Smooth muscle cell (in vitro differentiated cells): ENCODE measurements around the gene XPR1. TPM values are rescaled to one million over a fixed set of nuclear protein-coding genes. Genes with fewer than 3 reads are reported as not detected.

Experiments
- DNase-seq: peaks from one replicate; lab custom pipeline; 2025; ENCODE audit not compliant: unreplicated experiment; lab: John Stamatoyannopoulos, UW
- H2AFZ ChIP-seq: fragments of 200-600 bp; sonication (generic); 2 replicates; pipeline ENCODE4 v1.6.0; 2016; ENCODE audit warnings: antibody characterized with exemption, low read depth, mild to moderate bottlenecking
- H3F3A ChIP-seq: fragments of 200-600 bp; sonication (generic); 2 replicates; pipeline ENCODE4 v1.6.0; 2017; ENCODE audit warnings: antibody characterized with exemption, low read depth
- H3K27ac ChIP-seq: fragments of 200-600 bp; sonication (generic); 2 replicates; pipeline ENCODE4 v1.5.1; 2016; ENCODE audit warnings: low read depth, mild to moderate bottlenecking
- H3K27me3 ChIP-seq: fragments of 200-600 bp; sonication (generic); 2 replicates; pipeline ENCODE4 v1.6.1; 2016; ENCODE audit warnings: low read depth, mild to moderate bottlenecking
- H3K36me3 ChIP-seq: fragments of 200-600 bp; sonication (generic); 2 replicates; pipeline ENCODE4 v1.5.1; 2016; ENCODE audit warnings: low read depth
- H3K4me1 ChIP-seq: fragments of 200-600 bp; sonication (generic); 2 replicates; pipeline ENCODE4 v1.5.1; 2016; ENCODE audit warnings: low read depth
- H3K4me2 ChIP-seq: fragments of 200-600 bp; sonication (generic); 2 replicates; pipeline ENCODE4 v1.6.0; 2016; ENCODE audit warnings: mild to moderate bottlenecking
- H3K4me3 ChIP-seq: fragments of 200-600 bp; sonication (generic); 2 replicates; pipeline ENCODE4 v1.5.1; 2016; ENCODE audit warnings: mild to moderate bottlenecking
- H3K79me2 ChIP-seq: fragments of 200-600 bp; sonication (generic); 2 replicates; pipeline ENCODE4 v1.6.0; 2016; ENCODE audit warnings: low read depth, mild to moderate bottlenecking
- H3K9ac ChIP-seq: fragments of 200-600 bp; sonication (generic); 2 replicates; pipeline ENCODE4 v1.6.0; 2016; ENCODE audit warnings: low read depth
- H3K9me3 ChIP-seq: fragments of 200-600 bp; sonication (generic); replicated peaks from 2 replicates; pipeline ENCODE4 v1.5.1; 2016; ENCODE audit warnings: low read depth
- H4K20me1 ChIP-seq: fragments of 200-600 bp; sonication (generic); 2 replicates; pipeline ENCODE4 v1.6.0; 2016; ENCODE audit warnings: low read depth
- CTCF ChIP-seq: fragments of 200-600 bp; sonication (generic); IDR thresholded peaks from 2 replicates; pipeline ENCODE4 v1.5.1; 2017; ENCODE audit warnings: borderline replicate concordance, mild to moderate bottlenecking, antibody characterized with exemption; ENCODE audit not compliant: insufficient read depth, poor library complexity, severe bottlenecking
- WGBS: methylation state at CpG from one replicate; pipeline ENCODE4 v1.1.7; 2016; ENCODE audit warnings: low lambda C conversion rate; 5-methylcytosine and 5-hydroxymethylcytosine counted together
- polyA plus RNA-seq: library from polyadenylated mRNA; unstranded; fragments of >200 nt; fragmentation: Nextera tagmentation; extraction: Ambion mirVana; gene quantifications from 2 replicates; pipeline ENCODE4 v1.2.1, GENCODE V29; 2016
- total RNA-seq: library from RNA; depleted of rRNA; stranded (reverse); fragments of >200 nt; gene quantifications from 2 replicates; pipeline ENCODE4 v1.2.3, GENCODE V29; 2014

XPR1 gene
- total and polyA plus RNA-seq, 2 experiments from 2014 or later, result 9.5 to 27.6 TPM

GRCh38 chr1:180769889-180770288 lies 138.1 kb downstream of the XPR1 start:
- Histone ChIP-seq H3K9ac (no peak overlapping the region), H3K9me3 (no peaks in the 10 kb centered on the region), H3F3A (no peaks in the 10 kb centered on the region), H3K27me3 (no peaks in the 10 kb centered on the region), H4K20me1 (no peaks in the 10 kb centered on the region), H3K4me3 (no peak overlapping the region), H3K4me2 (no peak overlapping the region), H3K36me3 (no peaks in the 10 kb centered on the region), H3K4me1 (no peaks in the 10 kb centered on the region), H3K79me2 (no peaks in the 10 kb centered on the region), H2AFZ (no peak overlapping the region), H3K27ac (no peak overlapping the region)
- DNase-seq, result no peak
- TF ChIP-seq CTCF, result no peak

GRCh38 chr1:180773210-180773865 lies 141.5 kb downstream of the XPR1 start:
- Histone ChIP-seq H3K4me1 (no peaks in the 10 kb centered on the region), H4K20me1 (no peaks in the 10 kb centered on the region), H3K9ac (no peak overlapping the region), H3K27me3 (no peaks in the 10 kb centered on the region), H3K36me3 (no peaks in the 10 kb centered on the region), H3K27ac (no peak overlapping the region), H3K79me2 (no peaks in the 10 kb centered on the region), H3F3A (no peaks in the 10 kb centered on the region), H3K4me2 (no peak overlapping the region), H3K9me3 (no peaks in the 10 kb centered on the region), H2AFZ (no peak overlapping the region), H3K4me3 (no peak overlapping the region)
- TF ChIP-seq CTCF, result no peak
- WGBS, result 62% methylated on average over 1 of the region's 1 CpG
- no peak for DNase-seq

DNA sequence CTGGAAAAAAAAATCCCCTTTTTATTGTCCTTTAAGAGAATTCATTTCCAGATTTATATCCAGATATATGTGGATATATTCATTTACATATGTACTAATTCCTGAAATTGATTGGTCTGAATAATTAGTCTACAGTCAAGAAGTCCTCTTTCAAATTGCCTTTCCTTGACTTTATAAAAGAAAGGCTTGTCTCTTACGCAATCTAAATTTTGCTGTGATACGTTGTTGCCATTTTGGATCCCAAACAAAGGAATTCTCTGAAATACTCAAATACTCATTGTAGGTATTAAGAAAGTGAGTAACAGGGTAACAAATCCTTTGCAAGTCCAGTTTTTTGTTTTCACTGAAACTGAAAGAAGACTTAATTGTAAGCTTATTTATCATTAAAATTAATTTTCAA lies 144.0 kb downstream of the XPR1 start:
- Histone ChIP-seq H3K4me1 (no peaks in the 10 kb centered on the region), H3F3A (no peaks in the 10 kb centered on the region), H3K4me3 (no peak overlapping the region), H3K27ac (no peak overlapping the region), H4K20me1 (no peaks in the 10 kb centered on the region), H2AFZ (no peak overlapping the region), H3K4me2 (no peak overlapping the region), H3K36me3 (no peaks in the 10 kb centered on the region), H3K79me2 (no peaks in the 10 kb centered on the region), H3K9me3 (no peaks in the 10 kb centered on the region), H3K9ac (no peak overlapping the region), H3K27me3 (no peaks in the 10 kb centered on the region)
- no peak for DNase-seq
- 97% methylated on average over 2 of the region's 2 CpGs for WGBS
- TF ChIP-seq CTCF, result no peak

GRCh38 chr1:180777072-180777689 lies 145.4 kb downstream of the XPR1 start:
- Histone ChIP-seq H2AFZ (no peak overlapping the region), H3K4me1 (no peaks in the 10 kb centered on the region), H3K27ac (no peak overlapping the region), H3K36me3 (no peaks in the 10 kb centered on the region), H4K20me1 (no peaks in the 10 kb centered on the region), H3K4me2 (no peak overlapping the region), H3K4me3 (no peak overlapping the region), H3K9me3 (no peaks in the 10 kb centered on the region), H3F3A (no peaks in the 10 kb centered on the region), H3K79me2 (no peaks in the 10 kb centered on the region), H3K27me3 (no peaks in the 10 kb centered on the region), H3K9ac (no peak overlapping the region)
- no peak for DNase-seq
- 82% methylated on average over 4 of the region's 4 CpGs for WGBS
- no peak for TF ChIP-seq CTCF
